Fibroblast of lung (primary cell): ENCODE measurements around the gene NOS1AP. TPM values are rescaled to one million over a fixed set of nuclear protein-coding genes. Genes with fewer than 3 reads are reported as not detected.
A peak's percentile ranks its signal among the peaks of the same experiment; 100 is the strongest.

Experiments
- DNase-seq, 2 donors: peaks; one replicate each; pipeline versions ENCODE4 v3.0.0 to v3.0.0-alpha.2; 2010; ENCODE audit warnings: low read depth in 2 of 2
- H2AFZ ChIP-seq: 2 replicates; pipeline ENCODE4 v1.5.1; 2012; ENCODE audit warnings: low read length, control low read depth, inconsistent platforms
- H3K27ac ChIP-seq: 2 replicates; pipeline ENCODE4 v1.5.1; 2011; ENCODE audit warnings: low read length, control low read depth; ENCODE audit not compliant: insufficient read depth
- H3K27me3 ChIP-seq: 2 replicates; pipeline ENCODE4 v1.5.1; 2011; ENCODE audit warnings: mild to moderate bottlenecking, low read length; ENCODE audit not compliant: control insufficient read depth, insufficient read depth
- H3K36me3 ChIP-seq: 2 replicates; pipeline ENCODE4 v1.5.1; 2011; ENCODE audit warnings: low read length; ENCODE audit not compliant: control insufficient read depth, insufficient read depth
- H3K4me1 ChIP-seq: 2 replicates; pipeline ENCODE4 v1.5.1; 2011; ENCODE audit warnings: low read length; ENCODE audit not compliant: control insufficient read depth, insufficient read depth; ENCODE audit errors: extremely low read depth
- H3K4me2 ChIP-seq: 2 replicates; pipeline ENCODE4 v1.5.1; 2011; ENCODE audit warnings: low read length, control low read depth; ENCODE audit not compliant: insufficient read depth; ENCODE audit errors: extremely low read depth
- H3K4me3 ChIP-seq, 4 experiments: fragments of 200-600 bp in 1 of 4; sonication (generic) in 1 of 4; replicated peaks in 1 of 4; 2 replicates each; pipeline ENCODE4 v1.5.1; 2011 to 2016; ENCODE audit warnings: low read length in 4 of 4, low read depth in 3 of 4, mild to moderate bottlenecking in 3 of 4, control low read depth in 2 of 4, inconsistent platforms in 1 of 4, mixed read lengths in 1 of 4; ENCODE audit not compliant: insufficient read depth in 1 of 4; ENCODE audit errors: control extremely low read depth in 1 of 4
- H3K79me2 ChIP-seq: 2 replicates; pipeline ENCODE4 v1.5.1; 2012; ENCODE audit warnings: mild to moderate bottlenecking, low read length, inconsistent platforms; ENCODE audit not compliant: control insufficient read depth, insufficient read depth
- H3K9ac ChIP-seq: 2 replicates; pipeline ENCODE4 v1.5.1; 2011; ENCODE audit warnings: mild to moderate bottlenecking, low read length, control low read depth; ENCODE audit not compliant: insufficient read depth
- H3K9me3 ChIP-seq: 2 replicates; pipeline ENCODE4 v1.5.1; 2012; ENCODE audit warnings: low read depth, low read length; ENCODE audit not compliant: control insufficient read depth, insufficient read depth
- H4K20me1 ChIP-seq: 2 replicates; pipeline ENCODE4 v1.5.1; 2011; ENCODE audit warnings: low read length; ENCODE audit not compliant: control insufficient read depth, insufficient read depth; ENCODE audit errors: extremely low read depth
- CTCF ChIP-seq, 2 donors: IDR thresholded peaks in 1 of 2; conservative IDR thresholded peaks in 1 of 2; 1 replicate in 1 of 2; 2 replicates in 1 of 2; pipeline ENCODE4 v1.5.1; 2011 to 2012; ENCODE audit warnings: low read length in 2 of 2, control low read depth in 1 of 2, inconsistent platforms in 1 of 2, low read depth in 1 of 2, mild to moderate bottlenecking in 1 of 2
- EZH2 ChIP-seq: IDR thresholded peaks from 2 replicates; pipeline ENCODE4 v1.5.1; 2012; ENCODE audit warnings: low read length, control low read depth, mild to moderate bottlenecking; ENCODE audit errors: missing control alignments
- polyA minus RNA-seq: library from RNA; depleted of rRNA, polyadenylated mRNA; stranded (reverse); fragments of >200 nt; gene quantifications from 2 replicates; pipeline ENCODE4 v1.2.3, GENCODE V29; 2011; ENCODE audit warnings: low replicate concordance
- polyA plus RNA-seq, 2 donors: library from polyadenylated mRNA; depleted of rRNA in 1 of 2; stranded (reverse) in 1 of 2; unstranded in 1 of 2; fragments of >200 nt; gene quantifications; 2 replicates each; pipeline ENCODE4 v1.2.1, GENCODE V29; 2011 to 2012; ENCODE audit warnings: missing spikeins in 1 of 2
- total RNA-seq: library from RNA; depleted of rRNA; stranded (reverse); fragments of >200 nt; gene quantifications from 2 replicates; pipeline ENCODE4 v1.2.1, GENCODE V29; 2014

NOS1AP gene
- total RNA-seq (under 0.01 and 0.17 TPM in 2 replicates), polyA plus RNA-seq (0.10 and 0.14 TPM in 2 replicates), polyA minus RNA-seq (0.19 and 0.24 TPM in 2 replicates)
- polyA plus RNA-seq (2012): 0.06 and 0.08 TPM in 2 replicates

- H3K36me3 ChIP-seq: no peaks in the 10 kb centered on the region
- TF ChIP-seq CTCF (conservative IDR thresholded peaks at IDR 0.05 in 1 of 2, IDR thresholded peaks at IDR 0.05 in 1 of 2; ENCODE audit: low read depth in 1 of 2, low read length in 2 of 2): no peak
- TF ChIP-seq EZH2: no peak
- peak within 1 kb of the TSS; percentile 37 to 61 (median 52) for H3K4me3 ChIP-seq
- peaks cover 3% of the 10 kb centered on the region for H3K4me1 ChIP-seq
- H3K9ac ChIP-seq: peak within 1 kb of the TSS; percentile 20
- peak within 1 kb of the TSS; percentile 18 for H2AFZ ChIP-seq
- H3K9me3 ChIP-seq: no peaks in the 10 kb centered on the region
- no peak within 1 kb of the TSS for H3K27ac ChIP-seq
- H3K27me3 ChIP-seq: peaks cover 38% of the 10 kb centered on the region
- peak within 1 kb of the TSS; percentile 76 for H3K4me2 ChIP-seq
- no peaks in the 10 kb centered on the region for H4K20me1 ChIP-seq
- H3K79me2 ChIP-seq: no peaks in the 10 kb centered on the region
- DNase-seq: peak; percentile 16 to 38
These were observed at the start of gene NOS1AP for GRCh38 chr1:162069334-162070093. NOS1AP (plus strand) TSS chr1:162069691; CDS start chr1:162070178, 487 bp downstream.

- no peak overlapping the region for H2AFZ ChIP-seq
- peak; percentile 23 to 56 for DNase-seq
- H3K27me3 ChIP-seq: no peaks in the 10 kb centered on the region
- no peaks in the 10 kb centered on the region for H3K36me3 ChIP-seq
- no peak overlapping the region for H3K4me2 ChIP-seq
- no peak overlapping the region for H3K27ac ChIP-seq
- no peaks in the 10 kb centered on the region for H4K20me1 ChIP-seq
- no peak overlapping the region for H3K4me3 ChIP-seq
- no peak overlapping the region for H3K9ac ChIP-seq
- TF ChIP-seq CTCF (conservative IDR thresholded peaks at IDR 0.05 in 1 of 2, IDR thresholded peaks at IDR 0.05 in 1 of 2; ENCODE audit: low read depth in 1 of 2, low read length in 2 of 2): no peak
- no peak for TF ChIP-seq EZH2
- no peaks in the 10 kb centered on the region for H3K9me3 ChIP-seq
- peaks cover 9% of the 10 kb centered on the region for H3K4me1 ChIP-seq
- no peaks in the 10 kb centered on the region for H3K79me2 ChIP-seq
These were observed 49.3 kb upstream of the NOS1AP start for GRCh38 chr1:162020150-162020549.

GRCh38 chr1:162021124-162021523 is 48.4 kb upstream of the NOS1AP start:
- Histone ChIP-seq H3K27me3 (no peaks in the 10 kb centered on the region), H3K36me3 (no peaks in the 10 kb centered on the region), H4K20me1 (no peaks in the 10 kb centered on the region), H3K27ac (no peak overlapping the region), H3K9ac (no peak overlapping the region), H3K4me2 (no peak overlapping the region), H3K9me3 (no peaks in the 10 kb centered on the region), H3K79me2 (no peaks in the 10 kb centered on the region), H3K4me3 (peak overlapping the region in 1 of 4 experiments; percentile 79), H2AFZ (no peak overlapping the region), H3K4me1 (peaks cover 9% of the 10 kb centered on the region)
- no peak for DNase-seq
- TF ChIP-seq CTCF (conservative IDR thresholded peaks at IDR 0.05 in 1 of 2, IDR thresholded peaks at IDR 0.05 in 1 of 2; ENCODE audit: low read depth in 1 of 2, low read length in 2 of 2): no peak
- TF ChIP-seq EZH2: no peak
